ENCODE measurements around the gene CALD1.

- TF ChIP-seq EP300 (conservative IDR thresholded peaks at IDR 0.05; ENCODE audit: poor library complexity, severe bottlenecking): no peak
- TF ChIP-seq, protein P1, sequence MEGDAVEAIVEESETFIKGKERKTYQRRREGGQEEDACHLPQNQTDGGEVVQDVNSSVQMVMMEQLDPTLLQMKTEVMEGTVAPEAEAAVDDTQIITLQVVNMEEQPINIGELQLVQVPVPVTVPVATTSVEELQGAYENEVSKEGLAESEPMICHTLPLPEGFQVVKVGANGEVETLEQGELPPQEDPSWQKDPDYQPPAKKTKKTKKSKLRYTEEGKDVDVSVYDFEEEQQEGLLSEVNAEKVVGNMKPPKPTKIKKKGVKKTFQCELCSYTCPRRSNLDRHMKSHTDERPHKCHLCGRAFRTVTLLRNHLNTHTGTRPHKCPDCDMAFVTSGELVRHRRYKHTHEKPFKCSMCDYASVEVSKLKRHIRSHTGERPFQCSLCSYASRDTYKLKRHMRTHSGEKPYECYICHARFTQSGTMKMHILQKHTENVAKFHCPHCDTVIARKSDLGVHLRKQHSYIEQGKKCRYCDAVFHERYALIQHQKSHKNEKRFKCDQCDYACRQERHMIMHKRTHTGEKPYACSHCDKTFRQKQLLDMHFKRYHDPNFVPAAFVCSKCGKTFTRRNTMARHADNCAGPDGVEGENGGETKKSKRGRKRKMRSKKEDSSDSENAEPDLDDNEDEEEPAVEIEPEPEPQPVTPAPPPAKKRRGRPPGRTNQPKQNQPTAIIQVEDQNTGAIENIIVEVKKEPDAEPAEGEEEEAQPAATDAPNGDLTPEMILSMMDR (IDR thresholded peaks at IDR 0.05; ENCODE audit: poor library complexity, severe bottlenecking): no peak
- no peak for TF ChIP-seq EZH2 (IDR thresholded peaks at IDR 0.05; ENCODE audit: borderline replicate concordance, insufficient read depth, low read length, poor library complexity, severe bottlenecking)
- TF ChIP-seq POLR2AphosphoS5 (IDR thresholded peaks at IDR 0.05): no peak
These were observed 90.7 kb downstream of the CALD1 start for GRCh38 chr7:134870156-134870555.
